Ammon's horn (tissue), 1 donor: Measurements from ENCODE around the gene HDDC3.
"Not testable (repeated sequence)": the region's sequence is repeated elsewhere in the genome, so short reads cannot be mapped to it uniquely, and the experiment has no call there.

Experiments
- DNase-seq: peaks from one replicate; pipeline ENCODE4 v3.0.0-alpha.2; 2016; ENCODE audit warnings: low spot score

Gene HDDC3

GRCh38 chr15:90930861-90931574 is 1.3 kb downstream of the HDDC3 start:
- DNase-seq, result no peak

- DNase-seq, result no peak
These were observed 2.9 kb downstream of the HDDC3 start for GRCh38 chr15:90929246-90930019.

GRCh38 chr15:90928106-90928505 is 4.2 kb downstream of the HDDC3 start:
- DNase-seq, result not testable (repeated sequence)

GRCh38 chr15:90926766-90927165 is 5.6 kb downstream of the HDDC3 start:
- DNase-seq, result not testable (repeated sequence)

- DNase-seq, result no peak
These were observed 8.0 kb downstream of the HDDC3 start for GRCh38 chr15:90924375-90924774.

GRCh38 chr15:90922712-90923322 is 9.5 kb downstream of the HDDC3 start:
- not testable (repeated sequence) for DNase-seq

- DNase-seq, result no peak
These were observed 10.5 kb downstream of the HDDC3 start for GRCh38 chr15:90921887-90922286.

- no peak for DNase-seq
These were observed 13.5 kb downstream of the HDDC3 start for GRCh38 chr15:90918835-90919234.

GRCh38 chr15:90918034-90918788 is 14.1 kb downstream of the HDDC3 start:
- DNase-seq, result no peak

- no peak for DNase-seq
These were observed 14.8 kb downstream of the HDDC3 start for GRCh38 chr15:90917569-90917968.

- DNase-seq, result no peak
These were observed 15.9 kb downstream of the HDDC3 start for GRCh38 chr15:90916461-90916860.

GRCh38 chr15:90915808-90916440 is 16.4 kb downstream of the HDDC3 start:
- peak; percentile 46 for DNase-seq

GRCh38 chr15:90915216-90915807 is 17.0 kb downstream of the HDDC3 start:
- no peak for DNase-seq

- DNase-seq, result no peak
These were observed 17.9 kb downstream of the HDDC3 start for GRCh38 chr15:90914305-90915080.

- DNase-seq, result no peak
These were observed 18.9 kb downstream of the HDDC3 start for GRCh38 chr15:90913398-90913944.

- no peak for DNase-seq
These were observed 19.6 kb downstream of the HDDC3 start for GRCh38 chr15:90912770-90913075.

- DNase-seq, result no peak
These were observed 20.2 kb downstream of the HDDC3 start for GRCh38 chr15:90911906-90912769.

GRCh38 chr15:90911302-90911623 is 21.1 kb downstream of the HDDC3 start:
- DNase-seq, result no peak

- DNase-seq, result no peak
These were observed 21.7 kb downstream of the HDDC3 start for GRCh38 chr15:90910441-90911301.
